ENCODE measurements around the gene DCAF8.

DCAF8 gene

GRCh38 chr1:160227034-160227433 is 35.3 kb downstream of the DCAF8 start:
- DNase-seq (ENCODE audit: low read depth in 2 of 2), result no peak

DNA sequence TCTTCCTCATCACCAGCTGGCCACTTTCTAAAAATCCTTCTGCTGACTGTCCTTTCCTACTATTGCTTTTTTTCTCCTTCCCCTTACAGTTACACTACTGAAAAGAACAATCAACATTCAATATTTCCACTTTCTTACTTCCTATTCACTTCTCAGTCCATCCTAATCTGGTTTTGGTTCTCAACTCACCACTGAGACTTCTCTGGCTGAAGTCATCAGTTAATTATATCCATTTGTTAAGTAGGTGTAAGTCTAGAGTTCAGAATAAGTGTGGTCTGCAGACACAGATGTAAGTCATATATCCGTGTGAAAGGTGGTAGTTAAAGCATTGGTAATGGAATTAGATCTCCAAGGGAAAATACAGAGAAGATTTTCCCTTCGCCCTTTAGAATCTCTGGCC is 35.7 kb downstream of the DCAF8 start:
- no peak for DNase-seq (ENCODE audit: low read depth in 2 of 2)

GRCh38 chr1:160225345-160225744 is 37.0 kb downstream of the DCAF8 start:
- no peak for DNase-seq (ENCODE audit: low read depth in 2 of 2)

DNA sequence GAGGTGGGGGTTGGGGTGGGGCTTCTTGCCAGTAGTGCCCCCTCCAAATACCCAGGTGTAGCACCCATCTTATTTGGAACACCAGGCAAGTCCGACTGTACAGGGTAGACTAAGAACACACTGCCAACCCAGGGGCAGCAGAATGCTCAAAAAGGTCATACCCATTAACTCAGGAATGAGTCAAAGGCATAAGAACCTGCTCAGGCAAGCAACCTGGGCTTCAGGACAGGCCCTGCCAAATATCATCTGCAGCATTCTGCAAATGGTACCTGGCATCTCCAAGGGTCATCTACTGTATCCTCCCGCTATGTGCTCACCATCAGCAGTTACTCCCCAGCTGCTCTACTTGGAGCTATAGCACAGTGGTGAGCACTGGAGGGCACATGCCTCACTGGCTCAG is 37.7 kb downstream of the DCAF8 start:
- no peak for DNase-seq (ENCODE audit: low read depth in 2 of 2)

DNA sequence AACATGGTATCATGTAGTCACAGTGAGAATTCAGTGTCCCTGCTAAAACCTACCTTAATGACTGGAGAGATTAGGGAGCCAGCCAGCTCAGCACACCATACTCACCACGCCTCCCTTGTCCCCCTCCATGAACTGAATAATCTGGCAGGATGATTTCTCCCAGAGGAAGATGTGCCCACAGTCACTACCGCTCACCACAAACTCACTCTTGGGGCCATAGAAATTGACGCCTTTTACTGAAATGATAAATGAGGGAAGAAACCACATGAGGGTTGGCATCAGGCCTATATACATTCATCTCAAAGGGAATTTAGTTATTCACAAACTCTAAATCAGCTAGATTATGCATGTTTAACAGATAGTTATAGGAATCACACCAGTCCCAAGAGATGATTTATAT is 39.8 kb downstream of the DCAF8 start:
- DNase-seq (ENCODE audit: low read depth in 2 of 2), result no peak

- no peak for DNase-seq (ENCODE audit: low read depth in 2 of 2)
These were observed 41.3 kb downstream of the DCAF8 start for GRCh38 chr1:160221089-160221488.

GRCh38 chr1:160220301-160220700 is 42.0 kb downstream of the DCAF8 start:
- DNase-seq (ENCODE audit: low read depth in 2 of 2), result no peak

DNA sequence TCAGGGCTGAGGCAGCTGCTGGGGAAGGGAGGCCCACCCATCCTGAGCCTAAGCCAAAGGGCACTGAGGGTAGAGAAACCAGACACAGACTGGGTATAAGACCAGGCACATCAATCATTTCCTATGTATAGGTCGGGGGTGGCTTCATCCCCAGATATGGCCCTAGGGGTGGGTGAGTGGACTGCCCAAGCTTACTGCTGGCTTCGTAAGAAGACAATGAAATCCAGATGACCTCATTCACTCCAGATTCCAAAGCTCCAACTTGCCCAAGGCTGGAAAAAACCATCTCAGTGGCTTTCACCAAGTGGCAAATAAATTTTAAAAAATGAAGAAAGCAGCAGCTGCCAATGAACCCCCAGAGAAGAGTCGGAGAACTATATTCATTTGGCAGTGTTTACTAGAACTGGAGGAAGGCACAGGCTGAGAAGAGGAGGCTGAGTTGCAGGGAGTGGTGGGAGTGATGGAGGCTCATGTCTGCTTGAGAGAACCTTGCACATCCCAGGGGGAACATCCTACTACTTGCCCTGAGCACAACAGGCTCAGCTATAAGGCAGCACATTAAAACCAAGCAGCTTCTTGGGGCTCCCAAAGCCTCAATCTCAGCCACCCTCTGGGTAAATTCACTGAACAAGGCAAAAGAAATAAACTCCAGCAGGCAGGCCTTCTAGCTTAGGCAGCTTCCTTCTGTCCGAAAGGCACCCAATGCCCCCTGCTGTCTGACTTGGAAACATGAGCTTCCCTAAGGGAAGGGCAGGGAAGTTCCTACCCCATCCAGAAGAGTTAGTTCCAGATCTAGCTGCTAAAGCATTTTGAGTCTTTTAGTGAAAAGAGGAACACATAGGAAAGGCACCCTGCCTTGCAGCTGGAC is 43.1 kb downstream of the DCAF8 start:
- no peak for DNase-seq (ENCODE audit: low read depth in 2 of 2)

GRCh38 chr1:160217481-160218051 is 44.8 kb downstream of the DCAF8 start:
- no peak for DNase-seq (ENCODE audit: low read depth in 2 of 2)

DNA sequence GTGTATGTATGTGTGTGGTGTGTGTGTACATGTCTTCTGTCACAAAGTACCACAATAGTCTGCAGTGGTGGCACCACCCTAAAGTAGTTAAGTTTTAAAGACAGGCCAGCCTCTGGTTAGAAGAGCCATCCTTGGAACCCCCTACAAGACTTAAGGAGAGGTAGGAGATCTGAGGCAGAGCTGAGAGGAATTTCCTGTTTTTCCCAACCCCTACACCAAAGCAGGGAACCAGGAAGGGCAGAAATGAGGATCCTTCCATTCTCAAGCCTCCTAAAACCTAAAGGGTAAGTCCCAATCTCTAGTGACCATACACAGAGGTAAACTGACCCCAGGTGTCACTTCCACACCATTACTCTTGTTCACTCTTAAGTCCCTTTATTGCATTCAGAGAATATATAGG is 46.0 kb downstream of the DCAF8 start:
- no peak for DNase-seq (ENCODE audit: low read depth in 2 of 2)

GRCh38 chr1:160214481-160215140 is 47.7 kb downstream of the DCAF8 start:
- DNase-seq (ENCODE audit: low read depth in 2 of 2), result no peak

- DNase-seq (ENCODE audit: low read depth in 2 of 2), result no peak
These were observed 51.1 kb downstream of the DCAF8 start for GRCh38 chr1:160211046-160211790.

- DNase-seq (ENCODE audit: low read depth in 2 of 2), result no peak
These were observed 51.8 kb downstream of the DCAF8 start for GRCh38 chr1:160210561-160210960.

GRCh38 chr1:160209321-160210046 is 52.9 kb downstream of the DCAF8 start:
- no peak for DNase-seq (ENCODE audit: low read depth in 2 of 2)

- no peak for DNase-seq (ENCODE audit: low read depth in 2 of 2)
These were observed 53.6 kb downstream of the DCAF8 start for GRCh38 chr1:160208557-160209320.

- no peak for DNase-seq (ENCODE audit: low read depth in 2 of 2)
These were observed 54.4 kb downstream of the DCAF8 start for GRCh38 chr1:160207771-160208556.

GRCh38 chr1:160207118-160207650 is 55.2 kb downstream of the DCAF8 start:
- DNase-seq (ENCODE audit: low read depth in 2 of 2), result no peak

GRCh38 chr1:160206421-160207117 is 55.8 kb downstream of the DCAF8 start:
- no peak for DNase-seq (ENCODE audit: low read depth in 2 of 2)

DNA sequence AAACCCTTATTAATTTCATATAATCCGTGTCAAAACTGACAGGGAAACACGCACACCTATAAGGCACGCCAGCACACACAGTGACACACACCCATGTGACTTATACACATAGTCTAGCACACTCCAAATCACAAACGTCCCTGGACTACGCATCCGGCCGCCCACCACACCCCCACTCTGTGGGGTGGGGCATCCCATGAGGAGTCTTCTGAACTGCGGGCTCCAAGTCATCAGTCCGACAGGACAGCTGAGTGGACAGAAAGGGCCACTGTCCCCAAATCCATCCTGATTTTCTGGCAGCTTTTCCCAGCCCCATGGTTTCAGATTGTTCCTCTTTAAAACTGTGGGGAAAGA is 56.3 kb downstream of the DCAF8 start:
- DNase-seq (ENCODE audit: low read depth in 2 of 2), result peak; percentile 30 to 39

All from stimulated activated CD8-positive, alpha-beta memory T cell treated with anti-CD3 and anti-CD28 coated beads, Interleukin-15, amount 100 ng/mL, for 48 hours (primary cell).